GM12801 (cell line): ENCODE results near the gene TMEM131L.

Experiments used
- TF ChIP-seq, protein P1 (sequence below): IDR thresholded peaks from one replicate; pipeline ENCODE4 v1.5.1; 2011; ENCODE audit warnings: control low read depth; ENCODE audit not compliant: insufficient read length; ENCODE audit errors: extremely low read depth

TMEM131L gene

GRCh38 chr4:153426207-153426885 lies 39.8 kb upstream of the TMEM131L start:
- TF ChIP-seq, protein P1, sequence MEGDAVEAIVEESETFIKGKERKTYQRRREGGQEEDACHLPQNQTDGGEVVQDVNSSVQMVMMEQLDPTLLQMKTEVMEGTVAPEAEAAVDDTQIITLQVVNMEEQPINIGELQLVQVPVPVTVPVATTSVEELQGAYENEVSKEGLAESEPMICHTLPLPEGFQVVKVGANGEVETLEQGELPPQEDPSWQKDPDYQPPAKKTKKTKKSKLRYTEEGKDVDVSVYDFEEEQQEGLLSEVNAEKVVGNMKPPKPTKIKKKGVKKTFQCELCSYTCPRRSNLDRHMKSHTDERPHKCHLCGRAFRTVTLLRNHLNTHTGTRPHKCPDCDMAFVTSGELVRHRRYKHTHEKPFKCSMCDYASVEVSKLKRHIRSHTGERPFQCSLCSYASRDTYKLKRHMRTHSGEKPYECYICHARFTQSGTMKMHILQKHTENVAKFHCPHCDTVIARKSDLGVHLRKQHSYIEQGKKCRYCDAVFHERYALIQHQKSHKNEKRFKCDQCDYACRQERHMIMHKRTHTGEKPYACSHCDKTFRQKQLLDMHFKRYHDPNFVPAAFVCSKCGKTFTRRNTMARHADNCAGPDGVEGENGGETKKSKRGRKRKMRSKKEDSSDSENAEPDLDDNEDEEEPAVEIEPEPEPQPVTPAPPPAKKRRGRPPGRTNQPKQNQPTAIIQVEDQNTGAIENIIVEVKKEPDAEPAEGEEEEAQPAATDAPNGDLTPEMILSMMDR = no peak

GRCh38 chr4:153427363-153428071 lies 38.6 kb upstream of the TMEM131L start:
- TF ChIP-seq, protein P1 = no peak

GRCh38 chr4:153428941-153429475 lies 37.2 kb upstream of the TMEM131L start:
- TF ChIP-seq, protein P1 = no peak

- TF ChIP-seq, protein P1 = no peak
These were observed 33.0 kb upstream of the TMEM131L start for GRCh38 chr4:153432965-153433753.

DNA sequence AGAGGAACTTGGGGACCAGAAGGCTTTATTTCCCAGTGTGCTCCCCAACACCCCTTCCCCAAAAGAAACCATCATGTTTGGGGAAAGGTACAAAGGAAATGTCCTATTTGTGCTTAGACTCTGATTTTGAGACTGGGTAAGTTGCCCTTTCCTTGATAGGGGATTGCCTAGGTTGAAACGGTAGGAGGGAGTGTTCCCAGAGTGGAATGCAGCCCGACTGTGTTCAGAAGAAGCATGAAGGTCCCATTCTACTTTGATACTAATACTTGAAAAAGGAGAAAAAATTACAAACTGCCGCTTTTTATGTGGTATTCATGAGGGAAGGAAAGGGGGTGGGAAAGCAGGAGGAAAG lies 32.4 kb upstream of the TMEM131L start:
- TF ChIP-seq, protein P1 = no peak

GRCh38 chr4:153434190-153434589 lies 32.0 kb upstream of the TMEM131L start:
- TF ChIP-seq, protein P1 = no peak
